ENCODE measurements around the gene SLC35E1.

The SLC35E1 gene

DNA sequence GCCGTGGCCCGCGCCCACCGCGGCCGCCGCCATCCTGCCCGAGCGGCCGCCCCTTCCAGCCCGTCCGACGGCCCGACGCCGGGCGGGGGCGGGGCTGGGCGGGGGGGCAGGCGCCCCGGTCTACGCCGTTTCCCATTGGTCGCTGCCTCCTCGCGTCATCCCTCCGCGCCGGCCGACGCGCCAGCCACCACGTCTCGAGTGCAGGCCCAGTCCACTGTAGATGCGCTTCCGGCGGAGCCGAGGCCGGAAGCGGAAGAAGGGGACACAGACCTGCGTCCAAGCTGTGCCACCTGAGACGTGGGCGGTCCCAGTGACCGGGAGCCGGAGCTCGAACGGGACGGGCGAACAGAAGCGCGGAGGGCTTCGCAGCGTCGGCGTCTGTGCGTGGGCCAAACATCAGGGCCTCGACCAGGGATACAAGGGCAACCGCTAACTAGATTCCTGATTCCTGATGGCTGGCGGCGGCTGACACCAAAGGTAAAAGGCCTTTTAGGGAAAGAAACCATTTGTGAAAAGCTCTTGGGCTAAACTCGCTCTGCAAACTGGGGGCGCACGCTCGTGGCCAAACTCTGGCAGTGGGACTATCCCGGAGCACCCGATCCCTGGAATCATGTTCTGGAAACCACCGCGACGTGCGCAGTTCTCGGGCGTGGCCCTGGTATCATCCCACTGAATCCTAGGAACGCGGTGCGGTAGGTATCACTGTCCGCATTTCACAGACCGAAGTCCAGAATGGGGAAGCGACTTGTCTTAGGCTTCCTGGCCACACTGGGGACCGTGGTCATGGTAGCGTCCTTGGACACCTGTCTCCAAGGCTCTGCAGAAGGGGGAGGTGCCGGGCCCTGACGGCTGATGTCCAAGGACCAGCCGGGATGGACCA is at the start of gene SLC35E1:
TSS of gene SLC35E1 (minus strand) at position 84 of the 880 bp plus-strand sequence. CDS start at position 33, 51 bp downstream.
- peak; percentile 95 for DNase-seq

DNA sequence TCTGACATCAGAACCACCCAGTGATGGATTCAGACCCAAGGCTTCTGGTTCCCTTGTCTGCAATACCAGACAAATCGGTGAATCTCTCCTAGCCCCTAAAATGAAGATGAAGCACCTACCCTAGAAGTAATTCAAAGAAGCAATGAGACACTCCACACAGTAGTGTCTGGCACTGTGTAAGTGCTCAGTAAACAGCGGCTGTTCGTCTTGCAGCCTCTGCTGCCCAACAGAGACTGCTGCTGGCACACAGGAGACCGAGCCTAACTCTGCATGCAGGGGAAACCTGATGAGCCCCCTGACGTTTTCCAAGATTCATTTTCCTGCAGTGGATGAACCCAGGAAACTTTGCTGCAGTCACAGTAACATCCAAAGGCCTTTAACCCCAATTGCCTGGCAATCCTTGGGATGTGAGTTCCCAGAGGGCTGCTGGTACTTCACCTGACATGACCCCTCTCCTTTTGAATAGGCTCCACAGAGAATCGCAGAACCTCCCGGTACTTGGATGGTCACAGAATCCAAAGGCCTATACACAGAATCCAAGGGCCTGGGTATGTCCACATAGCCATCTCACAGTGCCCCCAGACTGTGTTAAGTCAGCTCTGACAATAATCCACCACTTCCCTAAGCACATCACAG is 49.1 kb upstream of the SLC35E1 start:
- DNase-seq = no peak

DNA sequence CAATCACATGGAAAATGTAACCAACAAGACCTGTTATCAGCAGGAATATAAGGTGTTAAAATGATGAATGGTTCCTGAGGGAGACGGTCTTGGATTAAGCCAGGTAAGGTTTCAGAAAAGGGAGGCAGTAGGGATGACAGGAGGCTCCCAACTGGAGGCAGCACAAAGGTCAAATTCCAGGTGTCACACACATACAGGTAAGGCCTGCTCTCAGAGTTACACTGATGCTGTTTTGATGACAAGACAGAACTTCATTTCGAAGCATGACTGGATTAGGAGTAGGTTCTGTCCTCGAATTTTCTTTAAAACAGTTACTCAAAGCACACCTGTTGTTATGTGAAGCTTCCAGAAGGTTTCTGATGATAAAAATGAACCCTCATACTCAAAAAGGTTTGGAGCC is 48.4 kb upstream of the SLC35E1 start:
- no peak for DNase-seq

DNA sequence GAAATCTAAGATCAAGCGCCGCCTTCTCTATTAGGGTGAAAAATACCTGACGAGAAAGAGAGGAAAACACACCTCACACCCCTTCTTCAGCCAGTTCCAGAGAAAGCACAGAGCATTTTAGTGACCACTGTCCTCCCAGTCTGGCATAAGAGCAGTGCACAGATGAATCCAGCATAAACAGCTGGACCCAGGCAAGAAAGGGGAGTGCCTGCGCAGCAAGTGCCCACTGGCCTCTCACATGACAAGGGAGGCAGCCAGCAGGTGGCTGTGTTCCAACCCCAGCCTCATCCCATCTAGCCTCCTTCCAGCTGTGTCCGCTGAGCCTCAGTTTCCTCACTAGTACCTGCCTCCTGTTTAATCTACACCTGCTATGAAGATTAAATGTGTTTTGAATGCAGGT is 47.8 kb upstream of the SLC35E1 start:
- DNase-seq = no peak

DNA sequence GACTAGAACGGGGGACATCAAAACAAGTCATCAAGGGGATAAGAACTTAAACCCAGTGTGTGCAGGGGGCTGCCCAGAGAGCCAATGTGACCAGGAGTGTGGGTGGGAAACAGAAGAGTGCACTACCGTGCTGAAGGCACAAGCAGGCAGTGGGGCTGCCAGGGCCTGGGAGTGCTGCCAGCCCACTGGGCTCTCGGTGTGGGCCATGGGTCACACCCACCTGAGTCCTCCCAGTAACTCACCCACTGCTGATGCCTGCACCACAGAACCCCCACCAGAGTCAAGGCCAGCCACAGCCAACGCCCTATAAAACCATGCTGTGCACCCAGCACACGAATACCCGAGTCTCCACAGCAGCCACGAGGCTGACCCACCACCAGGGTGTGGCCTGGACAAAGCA is 47.2 kb upstream of the SLC35E1 start:
- DNase-seq = no peak

DNA sequence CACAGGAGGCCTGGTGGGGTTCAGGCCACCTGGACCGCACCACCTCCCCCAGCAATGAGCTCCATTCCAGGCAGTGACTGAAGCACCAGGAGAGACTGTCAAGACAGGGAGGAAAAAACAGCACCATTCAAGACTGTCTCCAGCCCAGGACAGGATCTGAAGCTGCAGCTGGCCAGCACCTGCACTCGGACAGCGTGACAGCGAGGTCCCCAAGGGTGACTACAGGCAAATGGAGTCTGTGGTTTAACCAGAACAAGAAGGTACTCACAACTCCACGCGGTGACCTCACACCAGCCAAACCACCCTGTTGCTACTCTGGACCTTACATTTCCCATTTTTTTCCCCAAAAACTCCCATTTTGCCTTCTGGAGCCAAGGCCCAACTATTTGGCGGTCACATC is 46.0 kb upstream of the SLC35E1 start:
- no peak for DNase-seq

DNA sequence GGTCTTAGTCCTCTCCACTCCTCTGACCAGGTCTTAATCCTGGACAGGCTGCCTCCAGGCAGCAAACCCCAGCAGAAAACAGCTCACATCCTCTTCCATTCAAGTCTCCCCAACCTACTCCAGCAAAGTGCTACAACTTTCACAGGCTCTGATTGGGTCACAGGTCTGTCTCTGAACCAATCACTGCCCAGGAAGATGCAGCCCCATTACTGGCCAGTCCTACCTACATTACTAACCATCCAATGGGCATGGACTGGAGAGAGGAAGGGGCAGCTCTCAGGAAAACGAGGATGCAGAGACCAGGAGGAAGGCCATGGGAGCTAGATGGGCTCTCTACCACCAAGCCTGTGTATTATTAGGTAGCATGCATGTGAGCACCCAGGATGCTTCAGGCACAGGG is 43.6 kb upstream of the SLC35E1 start:
- DNase-seq = no peak

DNA sequence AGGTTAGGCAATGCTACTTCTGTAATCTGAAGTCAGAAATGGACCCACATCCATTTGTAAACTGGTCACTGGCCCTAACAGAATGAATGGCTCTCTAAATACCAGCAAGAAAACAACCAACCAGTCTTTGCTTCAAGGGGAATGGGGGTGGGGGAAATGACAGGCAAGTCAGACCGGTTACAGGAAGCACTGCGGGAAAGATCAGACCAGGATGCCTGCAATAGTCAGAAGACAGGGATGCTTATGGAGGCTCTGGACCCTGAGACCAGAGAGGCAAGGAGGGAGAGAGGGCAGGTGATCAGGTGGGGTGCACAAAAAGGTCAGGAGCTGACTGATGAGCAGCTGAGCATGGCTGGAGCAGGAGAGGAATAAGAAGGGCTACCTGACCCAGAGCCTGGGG is 42.7 kb upstream of the SLC35E1 start:
- no peak for DNase-seq

DNA sequence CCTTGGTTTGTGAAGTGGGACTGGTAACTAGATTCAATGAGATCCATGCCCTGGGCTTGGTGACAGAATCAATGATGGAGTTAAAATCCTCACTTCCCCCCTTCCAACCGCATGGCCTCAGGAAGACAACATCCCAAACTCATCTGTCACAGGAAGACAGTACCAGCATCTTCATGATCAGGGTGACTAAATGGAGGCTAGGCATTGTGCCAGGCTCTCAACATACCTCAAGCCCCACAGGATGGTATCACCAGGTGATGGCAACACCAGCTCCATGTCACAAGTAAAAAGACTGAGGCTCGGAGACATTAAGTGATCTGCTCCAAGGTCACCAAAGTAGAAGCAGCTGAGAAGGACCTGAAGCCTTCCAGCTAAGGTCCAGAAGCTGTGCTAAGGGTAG is 41.6 kb upstream of the SLC35E1 start:
- DNase-seq = no peak

DNA sequence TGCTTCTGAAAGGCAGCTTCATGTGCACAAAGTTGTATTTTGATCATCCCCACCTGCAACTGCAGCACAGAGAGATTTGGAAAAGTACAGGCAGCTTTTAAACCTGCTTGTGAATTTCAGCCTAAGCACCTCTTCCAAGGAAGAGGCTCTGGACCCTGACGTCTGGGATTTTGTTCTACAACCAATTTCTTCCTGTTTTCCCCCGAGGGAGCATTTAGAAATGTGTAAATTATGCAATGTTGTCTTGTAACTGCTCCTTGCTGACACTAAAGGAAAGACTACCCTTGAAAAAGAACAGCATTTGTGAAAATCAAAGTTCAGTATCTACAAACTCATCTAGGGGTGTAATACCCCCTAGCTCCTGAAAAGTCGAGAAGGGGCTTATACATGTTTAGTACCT is 40.4 kb upstream of the SLC35E1 start:
- DNase-seq = no peak

DNA sequence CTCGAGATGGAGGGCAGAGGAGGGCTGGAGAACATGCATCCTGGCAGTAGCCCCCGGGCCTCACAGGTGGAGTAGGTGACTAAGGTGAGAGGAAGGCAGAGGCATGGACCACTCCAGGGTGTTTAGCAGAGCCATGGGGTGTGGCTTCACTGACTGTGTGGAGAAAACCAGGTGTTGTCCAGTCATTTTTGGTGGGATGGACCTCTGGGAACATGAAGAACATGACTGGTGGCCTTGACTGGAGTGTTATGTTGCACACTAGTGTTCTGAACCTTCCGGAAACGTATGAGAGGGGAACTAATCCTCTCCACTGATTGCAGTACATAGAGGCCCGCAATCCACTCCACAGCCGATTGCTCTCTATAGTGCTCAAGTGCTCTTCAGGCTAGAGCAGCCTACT is 38.9 kb upstream of the SLC35E1 start:
- peak; percentile 12 for DNase-seq

DNA sequence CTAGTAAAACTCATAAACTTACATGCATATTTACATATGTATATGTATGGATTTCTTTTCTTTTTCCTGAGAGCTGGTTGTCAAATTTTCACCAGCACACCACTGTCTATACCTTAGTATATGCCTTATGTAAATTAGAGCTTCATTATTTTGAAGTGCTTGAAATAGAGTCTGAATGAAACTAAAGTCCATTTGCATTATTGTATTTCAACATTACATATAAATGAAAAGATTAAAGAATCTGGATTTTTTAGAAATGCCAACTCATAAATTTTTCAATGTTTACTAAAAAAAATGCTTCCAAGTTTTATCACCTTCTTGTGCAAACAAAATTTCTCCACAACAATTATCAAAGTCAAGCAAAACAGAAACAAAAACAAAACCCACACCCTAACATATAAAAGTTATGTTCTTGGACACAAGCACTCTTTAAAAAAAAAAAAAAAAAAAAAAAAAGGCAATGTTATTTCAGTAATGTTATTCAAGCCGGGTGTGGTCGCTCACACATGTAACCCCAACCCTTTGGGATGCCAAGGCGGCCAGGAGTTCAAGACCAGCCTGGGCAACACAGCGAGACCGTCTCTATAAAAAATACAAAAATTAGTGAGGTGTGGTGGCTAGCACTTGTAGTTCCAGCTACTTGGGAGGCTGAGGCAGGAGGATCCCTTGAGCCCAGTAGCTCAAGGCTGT is 37.4 kb upstream of the SLC35E1 start:
- DNase-seq = no peak

DNA sequence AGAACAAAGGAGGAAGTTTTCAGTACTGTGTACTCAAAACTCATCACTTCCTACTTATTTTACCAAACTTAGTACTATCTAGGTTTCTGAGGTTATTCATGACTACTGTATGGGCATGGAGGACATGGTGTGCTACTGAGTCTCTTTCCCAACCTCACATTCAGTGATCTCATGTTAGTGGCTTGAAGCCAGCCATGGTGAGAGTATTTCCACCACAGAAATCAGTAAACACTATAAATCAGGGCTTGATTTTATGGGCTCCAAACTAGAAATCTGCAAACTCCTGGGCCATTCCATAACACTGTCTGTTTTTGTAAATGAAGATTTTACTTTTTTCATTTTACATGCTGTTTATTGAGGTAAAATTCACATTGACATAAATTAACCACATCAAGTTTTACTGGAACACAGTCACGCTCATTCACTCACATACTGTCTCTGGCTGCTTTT is 36.1 kb upstream of the SLC35E1 start:
- DNase-seq = no peak

DNA sequence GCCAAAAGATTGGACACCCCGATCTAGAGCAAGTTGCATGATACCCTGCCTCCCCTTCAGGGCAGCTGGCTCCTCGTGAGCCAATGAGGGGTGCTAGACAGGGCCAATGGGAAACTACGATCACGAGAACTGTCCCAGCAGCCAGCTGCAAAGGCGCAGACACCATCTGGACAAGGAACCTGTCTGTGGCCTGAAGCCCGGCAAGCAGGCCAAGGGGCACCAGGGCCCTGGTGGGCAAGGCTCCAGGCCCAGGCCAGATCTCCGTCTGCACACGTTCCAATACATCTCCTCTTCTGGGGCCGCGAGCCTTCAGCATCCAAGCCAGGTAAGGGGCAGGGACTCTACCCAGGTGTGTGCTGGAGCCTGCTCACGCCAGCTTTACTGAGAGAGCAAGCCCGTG is 35.6 kb upstream of the SLC35E1 start:
- no peak for DNase-seq

DNA sequence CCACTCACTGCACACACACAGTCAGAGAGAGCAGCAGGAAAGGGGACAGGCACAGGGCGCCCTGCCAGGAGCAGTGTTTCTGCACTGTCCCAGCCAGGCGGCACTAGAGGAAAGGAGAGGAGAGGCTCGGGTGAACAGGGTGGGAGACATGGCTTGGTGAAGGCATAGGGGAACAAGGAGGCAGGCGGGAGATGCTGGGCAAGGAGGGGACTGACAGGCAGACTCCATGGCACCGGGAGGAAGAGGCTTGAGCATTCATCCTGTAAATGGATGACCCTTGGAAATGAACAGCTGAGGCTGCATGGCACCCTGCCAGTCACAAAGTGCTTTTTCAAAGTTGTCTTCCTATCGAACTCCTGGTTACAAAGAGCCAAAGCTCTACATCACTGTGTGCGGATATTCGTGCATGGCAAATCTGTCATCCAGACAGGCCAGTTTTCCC is 33.4 kb upstream of the SLC35E1 start:
- DNase-seq = no peak

DNA sequence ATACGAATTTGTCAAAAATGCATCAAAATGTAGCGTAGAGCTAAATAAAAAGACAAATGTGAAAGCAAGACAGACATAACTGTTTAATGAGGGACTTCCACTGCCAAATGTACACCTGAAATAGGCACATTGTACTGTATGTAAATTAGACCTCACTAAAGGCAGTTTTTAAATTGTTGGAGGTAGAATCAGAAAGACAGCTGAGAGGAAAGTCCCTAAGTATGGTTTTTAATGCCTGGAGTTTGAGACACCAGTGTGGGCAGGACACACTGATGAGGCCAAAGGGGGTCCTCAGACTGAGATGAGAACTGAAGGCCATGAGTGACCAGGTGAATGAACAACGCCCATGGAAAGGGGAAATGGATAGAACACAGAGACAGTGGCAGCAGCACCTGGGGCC is 32.9 kb upstream of the SLC35E1 start:
- no peak for DNase-seq

DNA sequence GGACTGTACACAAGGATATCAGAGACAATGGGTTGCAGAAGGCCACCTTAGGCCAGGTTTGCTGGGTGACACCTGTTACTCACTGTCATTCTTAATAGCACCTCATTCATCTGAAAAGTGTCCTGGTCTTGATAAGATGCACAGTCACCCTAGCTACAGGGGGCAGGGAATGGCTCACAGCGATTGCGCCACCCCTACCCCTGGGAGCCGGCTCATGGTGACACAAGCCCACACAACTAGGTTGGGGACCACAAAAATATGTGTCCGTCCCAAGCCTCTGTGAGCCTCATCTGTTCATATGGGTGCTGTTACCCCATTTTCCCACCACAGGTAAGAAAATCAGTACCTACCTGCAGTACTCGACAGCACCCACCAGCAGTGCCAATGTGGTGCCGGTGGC is 32.4 kb upstream of the SLC35E1 start:
- DNase-seq = no peak

DNA sequence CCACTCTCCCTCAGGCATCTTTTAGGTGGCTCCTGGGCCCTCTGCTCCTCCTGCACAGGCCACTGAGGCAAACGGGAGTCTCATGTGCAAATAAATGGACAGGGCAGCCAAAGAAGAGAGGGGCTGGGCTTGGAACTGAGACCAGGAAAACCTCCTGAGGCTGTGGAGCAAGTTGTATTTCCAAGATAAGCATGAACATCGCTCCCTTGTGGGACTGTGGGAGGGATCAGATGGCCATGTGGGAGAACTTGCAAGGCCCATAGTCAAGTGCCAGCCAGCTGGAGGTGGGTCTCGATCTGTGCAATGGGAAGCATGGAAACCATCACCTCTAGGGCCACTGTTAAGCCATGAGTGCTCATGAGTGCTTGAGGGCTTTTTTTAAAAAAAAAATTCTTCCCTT is 30.9 kb upstream of the SLC35E1 start:
- no peak for DNase-seq

DNA sequence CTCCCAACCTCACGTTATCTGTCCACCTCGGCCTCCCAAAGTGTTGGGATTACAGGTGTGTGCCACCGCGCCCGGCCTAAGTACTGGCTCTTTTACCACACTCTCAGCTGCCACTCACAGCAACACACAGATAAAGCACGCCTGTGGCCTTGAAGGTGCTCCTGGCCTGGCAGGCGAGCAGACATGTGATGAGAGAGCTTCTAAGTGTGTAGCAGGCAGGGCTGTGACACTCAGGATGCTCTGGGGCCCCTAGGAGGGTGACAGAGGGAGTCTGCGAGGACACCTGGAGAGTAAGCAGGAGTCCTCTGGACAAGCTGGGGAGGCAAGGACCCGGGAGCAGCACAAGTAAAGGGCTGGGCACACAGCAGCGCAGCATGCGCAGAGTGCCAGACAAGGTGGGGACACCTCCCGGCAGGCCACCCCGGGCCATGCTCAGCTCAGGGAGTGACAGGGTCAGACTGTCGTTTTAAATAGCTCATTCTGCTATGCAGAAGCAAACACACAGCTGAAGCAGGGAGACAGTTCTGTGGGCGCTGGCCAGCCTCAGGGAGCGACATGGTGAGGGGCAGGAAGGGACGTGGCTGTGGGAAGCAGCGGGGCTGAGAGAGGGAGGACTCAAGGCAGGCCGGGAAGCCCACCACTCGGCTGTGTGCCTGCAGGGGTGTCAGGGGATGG is 29.3 kb upstream of the SLC35E1 start:
- no peak for DNase-seq

DNA sequence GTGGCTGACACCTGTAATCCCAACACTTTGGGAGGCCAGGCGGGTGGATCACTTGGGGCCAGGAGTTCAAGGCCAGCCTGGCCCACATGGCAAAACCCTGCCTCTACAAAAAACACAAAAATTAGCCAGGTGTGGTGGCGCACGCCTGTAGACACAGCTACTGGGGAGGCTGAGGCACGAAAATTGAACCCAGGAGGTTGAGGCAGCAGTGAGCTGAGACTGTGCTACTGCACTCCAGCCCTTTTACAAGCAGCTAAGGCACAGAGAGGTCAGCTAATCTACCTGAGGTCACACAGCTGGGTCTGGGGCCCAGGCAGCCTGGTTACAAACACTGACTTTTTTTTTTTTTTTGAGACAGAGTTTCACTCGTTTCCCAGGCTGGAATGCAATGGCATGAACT is 28.6 kb upstream of the SLC35E1 start:
- DNase-seq = no peak

DNA sequence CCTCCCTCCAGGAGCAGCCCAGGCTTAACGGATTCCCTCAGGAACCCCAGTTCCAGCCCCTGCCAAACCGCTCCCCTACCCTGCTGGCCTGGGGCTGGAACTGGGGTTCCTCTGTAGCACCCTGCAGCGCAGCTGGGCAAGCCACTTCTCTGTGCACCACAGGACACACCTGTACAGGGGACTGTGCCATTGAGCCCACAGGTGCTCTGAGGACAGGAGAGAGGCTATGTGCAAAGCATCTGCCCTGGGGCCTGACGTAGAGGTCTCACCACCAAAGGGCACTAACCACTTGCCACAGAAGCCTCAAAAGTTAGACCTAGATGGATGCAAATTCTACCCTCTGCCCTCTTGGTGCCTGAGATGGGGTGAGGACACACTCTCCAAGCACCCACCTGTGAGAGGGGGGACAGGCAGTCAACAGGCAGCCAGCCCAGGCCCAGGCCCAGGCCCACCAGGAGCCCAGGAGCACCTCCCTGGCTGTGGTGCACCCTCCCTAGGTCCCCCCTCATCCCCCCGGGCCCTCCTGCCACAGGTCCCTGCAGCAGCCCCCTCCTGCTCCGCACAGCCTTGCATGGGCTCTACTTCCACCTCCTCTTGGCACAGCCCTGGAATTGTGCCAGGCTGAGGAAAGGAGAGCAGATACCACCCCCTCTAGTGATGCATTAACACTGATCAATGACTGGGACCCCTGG is 27.6 kb upstream of the SLC35E1 start:
- no peak for DNase-seq

DNA sequence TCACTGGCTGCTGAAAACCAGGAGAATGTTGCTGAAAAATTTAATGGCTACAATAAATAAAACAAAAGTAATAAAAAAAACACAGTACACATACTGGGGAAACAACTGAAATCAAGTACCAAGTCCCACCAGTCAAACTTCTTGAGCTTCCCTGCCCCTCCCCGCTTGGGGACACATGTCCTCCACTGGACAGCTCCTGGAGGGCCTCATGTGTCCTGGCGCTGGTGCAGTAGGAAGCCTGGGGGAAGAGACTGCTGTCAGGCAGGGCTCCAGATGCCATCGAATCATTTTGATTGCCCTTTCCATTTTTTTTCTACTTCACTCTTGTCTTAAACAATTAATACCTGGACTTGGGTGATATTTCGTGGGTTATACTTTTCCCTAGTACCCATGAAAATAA is 26.6 kb upstream of the SLC35E1 start:
- no peak for DNase-seq

DNA sequence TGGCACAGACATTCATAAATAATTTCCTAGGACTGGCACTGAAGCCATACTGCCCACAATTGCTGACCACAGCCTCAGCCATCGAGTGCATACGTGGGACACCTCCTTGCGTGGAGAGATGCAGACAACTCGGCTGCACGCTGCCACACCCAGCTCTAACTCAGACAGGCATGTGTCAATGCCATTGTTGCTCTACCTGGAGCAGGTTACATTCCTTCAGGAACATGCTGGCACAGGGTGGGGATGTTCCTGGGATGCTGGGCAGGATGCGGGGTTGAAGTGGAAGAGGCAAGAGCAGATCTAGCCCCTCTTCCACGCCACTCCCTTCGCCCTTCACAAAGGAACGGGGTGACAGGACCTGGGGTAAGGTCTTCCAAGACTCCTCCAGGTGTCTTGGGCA is 24.2 kb upstream of the SLC35E1 start:
- no peak for DNase-seq

All from NCI-H1436 (cell line).